ENCODE results near the gene PELI1. TPM values are rescaled to one million over a fixed set of nuclear protein-coding genes. Genes with fewer than 3 reads are reported as not detected.

The PELI1 gene
- total RNA-seq, 1 donor from 2014 or later: 134 TPM

DNA sequence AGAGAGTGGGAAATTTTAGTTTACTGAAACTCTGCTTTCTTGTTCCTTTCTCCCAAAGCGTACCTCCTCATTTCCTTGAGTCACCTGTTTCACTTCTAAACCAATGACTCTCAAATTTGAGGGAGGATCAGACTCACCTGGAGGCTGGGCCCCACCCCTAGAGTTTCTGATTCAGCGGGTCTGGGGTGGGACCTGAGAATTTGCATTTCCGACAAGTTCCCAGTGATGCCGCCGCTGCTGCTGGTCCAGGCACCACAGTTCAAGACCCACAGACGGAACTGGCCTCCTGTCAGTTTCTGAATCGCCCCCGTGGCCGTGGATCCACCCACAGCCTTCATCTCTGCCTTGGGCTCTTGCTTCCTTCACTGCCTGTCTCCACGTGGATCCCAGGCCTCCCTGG is 44.9 kb upstream of the PELI1 start:
- TF ChIP-seq CTCF (IDR thresholded peaks at IDR 0.05; ENCODE audit: unreplicated experiment): no peak
- no peak for DNase-seq (ENCODE audit: low spot score in 2 of 2, unreplicated experiment in 2 of 2)
- no peak overlapping the region for H3K27ac Mint-ChIP-seq
- no peaks in the 10 kb centered on the region for H3K36me3 Mint-ChIP-seq
- H3K4me1 Mint-ChIP-seq: peaks cover 18% of the 10 kb centered on the region
- no peak overlapping the region for H3K4me3 Mint-ChIP-seq
- H3K27me3 Mint-ChIP-seq (ENCODE audit: low read depth): no peaks in the 10 kb centered on the region
- H3K9me3 Mint-ChIP-seq: no peaks in the 10 kb centered on the region

- no peak for TF ChIP-seq CTCF (IDR thresholded peaks at IDR 0.05; ENCODE audit: unreplicated experiment)
- no peak for DNase-seq (ENCODE audit: low spot score in 2 of 2, unreplicated experiment in 2 of 2)
- Mint-ChIP-seq H3K9me3 (no peaks in the 10 kb centered on the region), H3K27me3 (ENCODE audit: low read depth) (peaks cover 4% of the 10 kb centered on the region), H3K4me1 (peaks cover 11% of the 10 kb centered on the region), H3K27ac (no peak overlapping the region), H3K4me3 (no peak overlapping the region), H3K36me3 (no peaks in the 10 kb centered on the region)
Observed at GRCh38 chr2:64186699-64187605, 42.7 kb upstream of the PELI1 start.

GRCh38 chr2:64179582-64180321 is 35.5 kb upstream of the PELI1 start:
- Mint-ChIP-seq H3K27ac (peak overlapping the region; percentile 1), H3K27me3 (ENCODE audit: low read depth) (peaks cover 4% of the 10 kb centered on the region), H3K9me3 (no peaks in the 10 kb centered on the region), H3K36me3 (no peaks in the 10 kb centered on the region), H3K4me3 (no peak overlapping the region), H3K4me1 (peaks cover 35% of the 10 kb centered on the region)
- DNase-seq (ENCODE audit: low spot score in 2 of 2, unreplicated experiment in 2 of 2): no peak
- no peak for TF ChIP-seq CTCF (IDR thresholded peaks at IDR 0.05; ENCODE audit: unreplicated experiment)

DNA sequence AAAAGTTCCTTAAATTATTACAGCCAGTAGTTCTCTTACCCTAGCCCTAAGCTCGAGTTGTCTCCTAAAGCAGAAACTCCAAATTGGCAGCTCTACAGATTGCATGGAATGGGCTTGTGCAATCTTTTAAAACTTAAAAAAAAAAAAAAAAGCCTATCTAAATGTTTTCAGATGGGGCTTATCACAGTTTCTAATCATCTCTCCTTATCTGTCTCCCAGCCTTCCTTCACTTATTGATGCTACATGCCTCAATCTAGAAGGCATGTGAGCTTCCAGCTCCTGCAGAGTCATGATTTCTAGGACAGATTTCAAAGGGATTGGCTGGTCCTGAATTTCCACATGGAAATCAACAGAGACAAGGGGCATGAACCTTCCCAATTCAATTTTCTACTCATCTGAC is 33.1 kb upstream of the PELI1 start:
- TF ChIP-seq CTCF (IDR thresholded peaks at IDR 0.05; ENCODE audit: unreplicated experiment): no peak
- no peak for DNase-seq (ENCODE audit: low spot score in 2 of 2, unreplicated experiment in 2 of 2)
- Mint-ChIP-seq H3K4me3 (no peak overlapping the region), H3K9me3 (no peaks in the 10 kb centered on the region), H3K36me3 (no peaks in the 10 kb centered on the region), H3K4me1 (peaks cover 35% of the 10 kb centered on the region), H3K27ac (peak overlapping the region; percentile 79), H3K27me3 (ENCODE audit: low read depth) (no peaks in the 10 kb centered on the region)

DNA sequence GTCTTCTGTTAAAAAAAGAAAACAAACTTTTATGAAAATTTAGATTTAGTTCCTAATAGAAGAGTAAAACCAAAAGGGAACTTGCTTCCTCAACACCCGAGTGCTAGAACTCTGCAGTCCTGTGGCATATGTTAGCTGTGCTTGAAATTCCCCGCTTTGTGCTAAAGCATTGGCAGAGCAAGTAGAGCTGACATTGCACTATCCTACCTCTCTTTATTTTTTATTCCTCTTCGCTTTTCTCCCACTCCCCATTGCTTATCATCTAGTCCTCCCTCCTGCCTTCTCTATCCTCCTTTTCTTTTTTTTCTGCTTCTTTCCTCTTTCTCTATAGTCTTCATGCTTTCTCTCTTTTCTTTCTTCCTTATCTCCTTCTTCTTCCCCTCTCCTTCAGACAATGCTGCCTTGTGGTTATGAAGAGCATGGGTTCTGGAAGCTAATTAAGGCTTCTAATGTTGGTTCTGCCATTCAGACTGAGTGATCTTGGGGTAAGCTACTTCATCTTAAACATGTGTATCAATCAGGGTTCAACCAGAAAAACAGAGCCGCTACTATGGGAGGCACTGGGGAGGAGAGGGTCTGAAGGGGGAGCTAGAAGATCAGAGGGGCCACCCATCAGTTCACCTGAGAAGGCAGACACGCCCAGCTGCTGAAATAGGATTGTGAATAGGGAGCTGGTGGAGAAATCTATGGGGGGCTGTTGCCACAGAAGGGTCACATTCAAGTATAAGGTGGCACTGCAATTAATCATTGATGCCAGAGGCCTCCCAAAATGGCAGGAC is 31.4 kb upstream of the PELI1 start:
- Mint-ChIP-seq H3K27ac (no peak overlapping the region), H3K4me3 (no peak overlapping the region), H3K4me1 (peaks cover 25% of the 10 kb centered on the region), H3K36me3 (no peaks in the 10 kb centered on the region), H3K27me3 (ENCODE audit: low read depth) (no peaks in the 10 kb centered on the region), H3K9me3 (no peaks in the 10 kb centered on the region)
- DNase-seq (ENCODE audit: low spot score in 2 of 2, unreplicated experiment in 2 of 2): no peak
- no peak for TF ChIP-seq CTCF (IDR thresholded peaks at IDR 0.05; ENCODE audit: unreplicated experiment)

Data from mesothelial cell of epicardium (in vitro differentiated cells).